Measurements from ENCODE around the gene ITPR1.

ITPR1 gene

DNA sequence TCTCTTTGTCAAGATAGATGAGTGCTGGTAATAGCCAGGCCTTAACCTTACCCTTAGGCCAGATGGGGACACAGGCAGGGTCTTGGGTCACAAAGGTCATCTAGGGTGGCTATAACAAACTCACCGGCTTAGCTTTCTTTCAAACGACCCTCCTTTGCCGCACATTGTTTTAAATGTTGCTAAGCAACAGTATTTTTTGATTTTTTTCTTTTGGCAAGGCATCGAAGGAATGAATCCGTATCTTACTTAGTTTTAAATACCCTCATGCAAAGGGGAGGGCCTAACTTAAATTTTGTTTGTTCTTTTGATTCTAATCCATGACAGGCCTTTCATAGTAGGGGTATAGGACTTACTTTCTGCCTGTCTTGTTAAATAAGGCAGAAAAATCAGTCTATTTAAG lies 35.2 kb downstream of the ITPR1 start:
- no peak overlapping the region for H3K9ac ChIP-seq (ENCODE audit: low read depth, low read length)
- H3K4me1 ChIP-seq (ENCODE audit: insufficient read depth, low read length): peaks cover 1% of the 10 kb centered on the region; the same call in 1 of the 2 replicates
- 92% methylated on average over 4 of the region's 5 CpGs for WGBS
- no peaks in the 10 kb centered on the region for H3K9me3 ChIP-seq (ENCODE audit: insufficient read depth, low read depth, low read length)
- H3K4me3 ChIP-seq (ENCODE audit: low read length): no peak overlapping the region
- no peaks in the 10 kb centered on the region for H3K36me3 ChIP-seq (ENCODE audit: insufficient read depth, low read length)
- no peaks in the 10 kb centered on the region for H3K27me3 ChIP-seq (ENCODE audit: insufficient read depth, low read length)
- no peak overlapping the region for H3K27ac ChIP-seq (ENCODE audit: low read depth, low read length)

DNA sequence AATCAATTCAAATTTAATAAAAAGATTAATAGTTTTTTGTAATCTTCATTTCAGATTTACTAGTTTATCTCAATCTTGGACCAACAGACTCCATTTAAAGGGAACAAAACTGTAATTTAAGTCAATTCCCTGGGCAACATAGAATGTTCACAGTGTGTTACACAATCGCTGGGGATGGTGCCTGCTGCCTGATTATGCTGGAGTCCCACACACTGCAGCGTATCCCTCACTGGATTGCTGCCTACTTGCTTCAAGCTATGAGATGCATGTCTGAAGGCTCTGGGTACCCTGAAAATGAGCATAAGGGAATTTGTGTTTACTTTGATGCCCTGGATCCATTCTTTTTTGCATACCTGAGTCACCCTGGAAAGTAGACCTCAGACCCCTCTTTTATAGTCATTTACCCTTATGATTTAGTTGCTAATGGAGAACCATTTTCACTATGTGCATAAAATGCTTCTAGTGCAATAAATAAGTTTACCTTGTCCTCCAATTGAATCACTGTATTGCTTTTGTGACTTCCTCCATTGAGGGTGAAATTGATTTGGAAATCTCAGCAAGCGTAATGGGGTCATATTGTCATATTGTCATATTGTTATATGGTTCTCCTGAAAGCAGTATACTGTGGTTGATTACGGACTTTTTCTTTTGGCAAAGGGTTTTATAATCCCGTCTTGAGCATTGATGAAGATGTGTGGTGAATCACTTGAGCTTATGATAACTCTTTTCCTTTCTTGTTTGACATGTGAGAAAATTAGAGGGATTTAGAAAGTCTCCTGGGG lies 35.9 kb downstream of the ITPR1 start:
- H3K27ac ChIP-seq (ENCODE audit: low read depth, low read length): no peak overlapping the region
- H3K9me3 ChIP-seq (ENCODE audit: insufficient read depth, low read depth, low read length): no peaks in the 10 kb centered on the region
- H3K4me3 ChIP-seq (ENCODE audit: low read length): no peak overlapping the region
- no peaks in the 10 kb centered on the region for H3K36me3 ChIP-seq (ENCODE audit: insufficient read depth, low read length)
- WGBS: 96% methylated on average over 5 of the region's 5 CpGs
- H3K4me1 ChIP-seq (ENCODE audit: insufficient read depth, low read length): peaks cover 8% of the 10 kb centered on the region
- no peak overlapping the region for H3K9ac ChIP-seq (ENCODE audit: low read depth, low read length)
- no peaks in the 10 kb centered on the region for H3K27me3 ChIP-seq (ENCODE audit: insufficient read depth, low read length)

GRCh38 chr3:4529876-4530588 lies 36.9 kb downstream of the ITPR1 start:
- H3K27ac ChIP-seq (ENCODE audit: low read depth, low read length): no peak overlapping the region
- no peaks in the 10 kb centered on the region for H3K9me3 ChIP-seq (ENCODE audit: insufficient read depth, low read depth, low read length)
- H3K27me3 ChIP-seq (ENCODE audit: insufficient read depth, low read length): no peaks in the 10 kb centered on the region
- peaks cover 12% of the 10 kb centered on the region for H3K4me1 ChIP-seq (ENCODE audit: insufficient read depth, low read length)
- no peak overlapping the region for H3K4me3 ChIP-seq (ENCODE audit: low read length)
- no peak overlapping the region for H3K9ac ChIP-seq (ENCODE audit: low read depth, low read length)
- WGBS: 94% methylated on average over 7 of the region's 7 CpGs
- H3K36me3 ChIP-seq (ENCODE audit: insufficient read depth, low read length): no peaks in the 10 kb centered on the region

GRCh38 chr3:4531478-4532025 lies 38.4 kb downstream of the ITPR1 start:
- Histone ChIP-seq H3K4me3 (ENCODE audit: low read length) (no peak overlapping the region), H3K36me3 (ENCODE audit: insufficient read depth, low read length) (no peaks in the 10 kb centered on the region), H3K27ac (ENCODE audit: low read depth, low read length) (no peak overlapping the region), H3K9me3 (ENCODE audit: insufficient read depth, low read depth, low read length) (no peaks in the 10 kb centered on the region), H3K27me3 (ENCODE audit: insufficient read depth, low read length) (no peaks in the 10 kb centered on the region), H3K9ac (ENCODE audit: low read depth, low read length) (no peak overlapping the region), H3K4me1 (ENCODE audit: insufficient read depth, low read length) (peaks cover 12% of the 10 kb centered on the region)

DNA sequence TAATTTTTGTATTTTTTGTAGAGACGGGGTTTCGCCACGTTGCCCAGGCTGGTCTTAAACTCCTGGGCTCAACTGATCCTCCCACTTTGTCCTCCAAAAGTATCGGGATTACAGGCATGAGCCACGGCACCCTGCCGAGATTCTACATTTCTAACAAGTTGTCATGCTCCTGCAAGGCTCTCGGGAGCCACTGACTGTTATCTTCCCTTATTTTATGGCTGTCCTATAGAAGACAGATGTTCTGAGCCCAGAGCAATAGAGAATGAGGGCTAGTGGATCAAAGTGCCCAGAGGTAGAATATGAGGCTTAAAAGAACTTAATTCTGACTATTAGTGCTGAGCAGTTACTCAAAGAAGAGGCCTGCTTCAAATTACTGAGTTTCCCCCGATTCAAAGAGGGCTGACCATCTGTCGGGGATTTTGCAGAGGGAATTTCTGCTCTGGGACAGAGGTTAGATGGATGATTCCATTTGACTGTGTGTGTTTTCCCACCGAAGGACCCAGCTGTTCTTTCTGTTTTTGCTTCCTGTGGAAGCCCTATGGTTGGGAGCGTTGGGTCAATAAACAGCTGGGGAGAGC lies 39.5 kb downstream of the ITPR1 start:
- no peaks in the 10 kb centered on the region for H3K27me3 ChIP-seq (ENCODE audit: insufficient read depth, low read length)
- 79% methylated on average over 11 of the region's 11 CpGs for WGBS
- H3K9me3 ChIP-seq (ENCODE audit: insufficient read depth, low read depth, low read length): peaks cover 3% of the 10 kb centered on the region; the same call in 1 of the 2 replicates
- no peak overlapping the region for H3K9ac ChIP-seq (ENCODE audit: low read depth, low read length)
- H3K4me3 ChIP-seq (ENCODE audit: low read length): no peak overlapping the region
- no peaks in the 10 kb centered on the region for H3K36me3 ChIP-seq (ENCODE audit: insufficient read depth, low read length)
- H3K4me1 ChIP-seq (ENCODE audit: insufficient read depth, low read length): peaks cover 12% of the 10 kb centered on the region
- no peak overlapping the region for H3K27ac ChIP-seq (ENCODE audit: low read depth, low read length)

DNA sequence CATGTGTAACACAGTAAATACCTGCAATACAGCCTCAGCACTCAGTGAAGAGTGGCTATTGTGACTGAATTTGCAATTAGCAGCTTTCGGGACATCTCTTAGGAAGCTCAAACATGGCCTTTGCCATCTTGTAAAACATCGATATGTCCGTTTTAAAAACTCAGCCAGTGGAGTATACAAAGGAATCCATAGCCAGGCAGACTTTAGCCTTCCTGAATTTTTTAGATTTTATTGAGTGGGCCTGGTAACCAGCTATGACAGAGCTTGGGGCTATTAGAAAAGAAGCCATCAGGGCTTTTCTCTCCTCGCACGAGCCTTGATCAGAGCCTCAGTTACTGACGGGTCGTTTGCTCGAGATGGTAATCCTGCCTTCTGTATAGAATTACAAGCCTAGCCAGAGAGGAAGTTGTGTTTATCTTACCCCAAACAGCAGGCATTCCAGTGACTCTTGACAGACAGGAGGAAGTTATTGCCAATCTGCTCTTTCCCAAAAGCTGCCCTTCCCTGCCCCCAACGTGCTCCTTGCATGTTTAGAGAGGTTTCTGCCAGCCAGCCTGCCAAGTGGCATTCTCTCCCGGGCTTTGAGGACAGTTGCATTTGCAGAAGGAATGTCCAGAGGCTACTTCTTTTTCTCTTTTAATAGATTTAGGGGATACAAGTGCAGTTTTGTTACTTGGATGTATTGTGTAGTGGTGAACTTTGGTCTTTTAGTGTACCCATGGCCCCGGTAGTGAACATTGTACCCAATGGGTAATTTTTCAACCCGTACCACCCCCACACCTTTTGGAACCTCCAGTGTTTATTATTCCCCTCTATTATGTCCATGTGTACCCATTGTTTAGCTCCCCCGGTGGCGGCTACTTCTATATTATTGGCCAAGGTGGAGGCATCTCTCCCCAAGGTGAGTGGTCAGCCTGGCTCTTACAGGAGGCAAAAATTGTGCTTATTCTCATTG lies 40.6 kb downstream of the ITPR1 start:
- Histone ChIP-seq H3K27ac (ENCODE audit: low read depth, low read length) (0 out of 2 replicates have a peak overlapping the region, but pooled peaks have one; percentile 9), H3K9ac (ENCODE audit: low read depth, low read length) (no peak overlapping the region), H3K9me3 (ENCODE audit: insufficient read depth, low read depth, low read length) (peaks cover 5% of the 10 kb centered on the region), H3K27me3 (ENCODE audit: insufficient read depth, low read length) (no peaks in the 10 kb centered on the region), H3K36me3 (ENCODE audit: insufficient read depth, low read length) (no peaks in the 10 kb centered on the region), H3K4me3 (ENCODE audit: low read length) (no peak overlapping the region), H3K4me1 (ENCODE audit: insufficient read depth, low read length) (peaks cover 12% of the 10 kb centered on the region)
- 65% methylated on average over 14 of the region's 14 CpGs for WGBS

GRCh38 chr3:4534906-4535305 lies 41.8 kb downstream of the ITPR1 start:
- H3K4me3 ChIP-seq (ENCODE audit: low read length): no peak overlapping the region
- no peak overlapping the region for H3K27ac ChIP-seq (ENCODE audit: low read depth, low read length)
- peaks cover 12% of the 10 kb centered on the region for H3K4me1 ChIP-seq (ENCODE audit: insufficient read depth, low read length)
- WGBS: 96% methylated on average over 4 of the region's 5 CpGs
- no peaks in the 10 kb centered on the region for H3K27me3 ChIP-seq (ENCODE audit: insufficient read depth, low read length)
- H3K9me3 ChIP-seq (ENCODE audit: insufficient read depth, low read depth, low read length): peaks cover 5% of the 10 kb centered on the region
- no peaks in the 10 kb centered on the region for H3K36me3 ChIP-seq (ENCODE audit: insufficient read depth, low read length)
- no peak overlapping the region for H3K9ac ChIP-seq (ENCODE audit: low read depth, low read length)

- Histone ChIP-seq H3K27me3 (ENCODE audit: insufficient read depth, low read length) (no peaks in the 10 kb centered on the region), H3K9ac (ENCODE audit: low read depth, low read length) (no peak overlapping the region), H3K4me1 (ENCODE audit: insufficient read depth, low read length) (peaks cover 12% of the 10 kb centered on the region), H3K4me3 (ENCODE audit: low read length) (no peak overlapping the region), H3K9me3 (ENCODE audit: insufficient read depth, low read depth, low read length) (peaks cover 5% of the 10 kb centered on the region), H3K36me3 (ENCODE audit: insufficient read depth, low read length) (no peaks in the 10 kb centered on the region), H3K27ac (ENCODE audit: low read depth, low read length) (no peak overlapping the region)
- 79% methylated on average over 1 of the region's 1 CpG for WGBS
Measured at GRCh38 chr3:4536260-4536659, 43.1 kb downstream of the ITPR1 start.

DNA sequence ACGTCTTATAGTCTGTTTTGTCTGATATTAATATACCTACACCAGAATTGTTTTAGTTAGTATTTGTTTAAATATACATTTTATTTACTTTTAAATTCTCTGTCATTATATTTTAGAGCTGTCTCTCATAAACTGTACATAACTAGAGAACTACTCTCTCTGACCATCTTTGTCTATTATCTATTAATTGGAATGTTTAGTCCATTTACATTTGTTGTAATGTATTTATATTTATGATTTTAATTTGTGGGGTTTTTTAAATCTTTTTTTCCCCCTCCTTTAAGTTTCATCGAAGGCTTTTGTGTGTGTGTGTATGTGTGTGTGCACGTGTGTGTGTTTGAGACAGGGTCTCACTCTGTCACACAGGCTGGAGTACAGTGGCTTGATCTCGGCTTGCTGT lies 47.1 kb downstream of the ITPR1 start:
- no peaks in the 10 kb centered on the region for H3K27me3 ChIP-seq (ENCODE audit: insufficient read depth, low read length)
- no peak overlapping the region for H3K27ac ChIP-seq (ENCODE audit: low read depth, low read length)
- H3K4me3 ChIP-seq (ENCODE audit: low read length): no peak overlapping the region
- no peaks in the 10 kb centered on the region for H3K36me3 ChIP-seq (ENCODE audit: insufficient read depth, low read length)
- H3K9me3 ChIP-seq (ENCODE audit: insufficient read depth, low read depth, low read length): peaks cover 5% of the 10 kb centered on the region
- no peaks in the 10 kb centered on the region for H3K4me1 ChIP-seq (ENCODE audit: insufficient read depth, low read length)
- no peak overlapping the region for H3K9ac ChIP-seq (ENCODE audit: low read depth, low read length)
- 97% methylated on average over 3 of the region's 4 CpGs for WGBS

DNA sequence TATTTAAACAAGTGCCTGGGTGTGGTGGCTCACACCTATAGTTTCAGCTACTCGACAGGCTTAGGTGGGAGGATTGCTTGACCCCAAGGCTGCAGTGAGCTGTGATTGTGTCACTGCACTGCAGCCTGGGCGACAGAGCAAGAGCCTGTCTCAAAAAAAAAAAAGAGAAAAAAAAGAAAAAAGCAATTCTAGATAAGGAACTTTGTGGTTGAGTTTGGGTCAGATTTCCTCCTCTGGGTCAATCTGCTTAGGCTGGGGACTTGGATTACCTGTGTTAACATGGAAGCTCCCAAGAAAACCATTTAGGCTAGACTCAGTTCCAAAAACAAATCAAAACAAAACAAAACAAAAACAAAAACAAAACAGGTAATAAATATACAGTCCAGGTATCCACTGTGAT lies 50.0 kb downstream of the ITPR1 start:
- no peaks in the 10 kb centered on the region for H3K4me1 ChIP-seq (ENCODE audit: insufficient read depth, low read length)
- H3K27ac ChIP-seq (ENCODE audit: low read depth, low read length): no peak overlapping the region
- no peaks in the 10 kb centered on the region for H3K27me3 ChIP-seq (ENCODE audit: insufficient read depth, low read length)
- no peak overlapping the region for H3K4me3 ChIP-seq (ENCODE audit: low read length)
- 88% methylated on average over 2 of the region's 2 CpGs for WGBS
- no peaks in the 10 kb centered on the region for H3K36me3 ChIP-seq (ENCODE audit: insufficient read depth, low read length)
- H3K9me3 ChIP-seq (ENCODE audit: insufficient read depth, low read depth, low read length): peaks cover 2% of the 10 kb centered on the region; the same call in 1 of the 2 replicates
- H3K9ac ChIP-seq (ENCODE audit: low read depth, low read length): no peak overlapping the region

All from HUES64 (cell line).